ENCODE measurements around the gene EGFL6.
"Not testable (repeated sequence)": the region's sequence is repeated elsewhere in the genome, so short reads cannot be mapped to it uniquely, and the experiment has no call there.

GRCh38 chrX:13648336-13648735 is 78.9 kb downstream of the EGFL6 start:
- not testable (repeated sequence) for TF ChIP-seq CTCF, POLR2A, POLR2AphosphoS5, EP300 (IDR thresholded peaks at IDR 0.05)

All from upper lobe of left lung (tissue), 4 donors.